GM21528 (cell line): ENCODE measurements around the gene HDAC9.

ENCODE experiments used
- ATAC-seq: cut with Tn5 transposase; IDR thresholded peaks from one replicate; pipeline ENCODE4 v1.9.1; 2021; ENCODE audit warnings: mild to moderate bottlenecking, moderate library complexity; ENCODE audit not compliant: unreplicated experiment, low FRiP score

Gene HDAC9

DNA sequence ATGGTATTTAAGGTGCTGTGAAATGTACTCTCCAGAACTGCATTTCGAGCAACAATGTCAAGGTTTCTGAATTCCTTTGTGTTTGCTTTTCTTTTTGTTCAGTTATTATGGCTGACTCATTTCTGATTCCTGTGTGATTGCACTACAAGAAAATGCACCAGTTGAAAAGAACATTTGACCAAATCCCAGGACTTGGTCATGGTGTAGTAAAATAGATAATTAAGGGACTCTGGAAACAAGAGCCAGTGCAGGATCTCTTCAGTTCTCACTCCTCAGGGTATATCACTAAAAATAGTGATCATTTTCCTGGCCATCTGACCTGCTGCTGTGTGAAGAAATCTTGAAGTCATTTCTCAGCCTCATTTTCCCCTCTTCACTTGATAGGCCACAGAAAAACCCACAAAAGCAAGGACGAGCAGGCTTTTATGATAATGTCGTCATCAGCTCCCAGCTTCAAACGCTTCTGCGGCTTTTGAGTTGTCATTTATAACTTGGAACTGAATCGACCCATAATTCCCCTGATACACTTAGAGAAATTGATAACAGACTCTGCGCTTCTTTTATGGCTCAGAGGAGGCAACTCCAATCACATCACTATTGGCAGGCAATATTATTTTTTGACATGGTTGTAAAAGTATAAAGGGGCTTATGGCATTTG lies 274.7 kb downstream of the HDAC9 start:
- no peak for ATAC-seq

DNA sequence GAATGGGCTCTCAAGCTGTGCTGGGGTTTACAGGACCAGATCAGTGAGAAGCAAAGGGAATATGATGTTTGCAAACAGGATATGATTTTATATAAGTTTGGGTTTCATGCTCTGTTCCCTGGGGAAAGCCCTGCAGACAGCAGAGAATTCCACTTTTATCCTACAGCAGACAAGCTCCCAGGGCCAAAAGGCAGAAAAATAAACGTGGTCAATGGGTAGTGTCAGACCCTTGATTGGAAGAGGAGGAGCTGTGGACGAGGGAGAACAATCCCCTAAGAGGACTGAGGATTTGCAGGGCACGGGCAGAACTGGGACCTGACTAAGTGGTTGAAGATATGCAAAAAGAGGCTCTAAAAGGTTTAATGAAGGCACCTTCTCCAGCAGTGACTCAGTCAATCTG lies 275.3 kb downstream of the HDAC9 start:
- ATAC-seq = no peak

DNA sequence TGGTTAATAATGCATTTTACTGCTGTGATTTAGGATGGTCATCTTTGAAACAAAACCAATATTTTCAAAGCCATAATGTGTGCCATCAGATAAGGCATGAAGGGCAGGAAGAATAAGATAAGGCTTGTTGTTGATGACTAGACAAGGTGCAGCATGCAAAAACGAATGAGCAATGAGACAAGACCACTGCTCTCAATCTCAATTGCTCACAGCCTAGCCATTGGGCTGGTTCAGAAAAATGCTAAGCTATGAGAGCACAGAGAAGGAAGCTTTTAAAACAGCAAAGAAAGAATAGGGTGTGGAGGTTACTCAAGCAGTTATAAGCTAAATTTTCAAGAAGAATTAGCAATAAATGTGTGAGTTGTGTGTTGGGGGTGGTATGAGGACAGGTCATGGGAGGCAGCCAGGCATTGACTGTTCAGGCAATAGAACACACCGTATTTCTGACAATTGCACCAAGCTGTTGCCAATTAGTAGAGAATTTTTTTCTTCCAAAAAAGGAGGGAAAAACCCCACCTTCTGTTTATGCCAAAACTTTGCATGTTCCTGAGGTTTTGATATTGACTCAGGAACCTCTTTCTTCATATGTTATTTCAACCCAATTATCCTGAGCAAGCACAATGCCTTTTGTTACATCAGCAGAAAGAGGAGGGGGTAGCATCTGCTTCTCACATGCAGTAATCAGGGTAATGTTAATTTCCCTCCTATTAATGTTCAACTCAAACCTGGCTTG lies 276.5 kb downstream of the HDAC9 start:
- ATAC-seq = no peak

DNA sequence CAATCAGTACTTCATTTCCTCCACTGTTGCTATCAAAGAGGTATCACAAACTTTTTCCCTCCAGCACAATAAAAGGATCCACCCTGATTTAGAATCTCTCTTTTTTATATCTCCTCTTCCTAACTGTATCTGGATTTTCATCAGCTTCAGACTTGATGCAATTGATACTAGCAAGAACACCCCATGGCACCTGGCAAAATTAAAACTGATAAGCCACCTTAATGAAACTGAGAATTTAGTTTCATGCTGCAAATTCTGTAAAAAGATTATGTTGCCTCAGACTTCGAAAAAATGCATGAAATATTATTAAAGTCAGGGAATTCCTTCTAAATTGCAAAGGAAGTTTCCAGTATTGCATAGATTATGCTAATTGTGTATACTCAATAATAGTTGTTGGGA lies 277.0 kb downstream of the HDAC9 start:
- no peak for ATAC-seq

DNA sequence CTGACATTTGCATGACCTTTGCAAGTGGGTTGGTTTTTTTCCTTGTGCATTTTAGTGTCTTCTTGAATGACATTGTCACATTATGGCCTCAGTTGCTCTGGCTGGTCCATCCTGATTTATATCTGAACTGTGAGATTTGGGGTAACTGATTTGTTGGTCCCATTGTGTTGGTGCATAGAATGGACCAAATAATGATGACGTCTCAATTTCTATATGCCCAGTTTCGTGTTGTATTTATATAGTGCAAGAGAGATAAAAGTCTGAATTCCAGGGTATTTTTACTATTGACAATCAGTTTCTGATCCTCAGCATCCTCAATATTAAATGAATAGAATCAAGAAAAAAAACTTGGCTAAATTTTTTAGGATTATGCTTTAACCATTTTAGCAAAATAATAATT lies 281.8 kb downstream of the HDAC9 start:
- no peak for ATAC-seq

DNA sequence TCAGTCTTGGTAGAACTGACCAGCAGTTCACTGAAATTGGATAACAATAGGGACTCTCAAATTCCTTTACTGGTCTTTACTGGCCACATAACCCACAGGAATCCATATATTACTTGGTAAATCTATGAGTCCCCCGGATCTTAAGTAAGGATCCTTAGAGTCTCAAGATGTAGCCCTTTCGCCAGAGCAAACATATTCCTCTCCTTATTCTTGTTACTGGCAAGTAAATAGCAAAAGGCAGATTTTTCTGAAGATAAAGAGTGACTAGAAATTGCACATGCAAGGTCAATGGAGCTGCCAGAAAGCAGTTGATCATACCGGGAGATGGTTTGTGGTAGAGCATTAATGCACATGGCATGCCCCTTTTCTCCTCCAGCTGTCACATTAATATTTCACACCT lies 283.0 kb downstream of the HDAC9 start:
- no peak for ATAC-seq

DNA sequence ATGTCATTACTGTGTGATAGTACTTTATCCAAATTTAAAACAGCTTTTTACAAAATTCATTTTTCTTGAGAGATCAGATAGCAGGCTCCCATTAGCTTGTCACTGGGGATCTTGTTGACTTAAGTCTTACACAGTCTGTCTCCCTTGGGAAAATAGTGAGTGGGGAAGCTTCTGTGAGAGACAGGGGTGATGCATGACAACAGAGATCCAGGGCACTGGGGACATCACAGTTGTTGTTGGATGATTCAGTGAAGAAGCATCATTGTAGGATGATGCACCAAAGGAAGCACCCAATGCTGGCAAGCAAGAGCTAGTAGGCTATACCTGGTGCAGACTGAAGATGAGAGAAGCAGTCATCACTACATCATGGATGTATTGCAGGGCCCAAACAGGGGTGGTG lies 284.7 kb downstream of the HDAC9 start:
- ATAC-seq = no peak

DNA sequence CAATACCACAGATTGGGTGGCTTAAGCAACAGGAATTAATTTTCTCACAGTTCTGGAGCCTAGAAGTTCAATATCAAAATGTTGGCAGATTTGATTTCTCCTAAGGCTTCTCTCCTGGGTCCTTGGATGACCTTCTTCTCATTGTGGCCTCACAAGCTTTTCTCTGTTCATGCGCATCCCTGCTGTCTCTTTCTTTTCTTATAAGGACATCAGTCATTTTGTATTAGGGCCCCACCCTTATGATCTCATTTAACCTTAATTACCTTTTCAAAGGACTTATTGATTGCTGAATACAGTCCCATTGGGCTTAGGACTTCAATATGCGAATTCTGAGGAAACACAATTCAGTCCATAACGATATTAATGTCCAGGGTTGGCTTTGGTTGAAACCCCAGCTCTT lies 285.4 kb downstream of the HDAC9 start:
- ATAC-seq = no peak

DNA sequence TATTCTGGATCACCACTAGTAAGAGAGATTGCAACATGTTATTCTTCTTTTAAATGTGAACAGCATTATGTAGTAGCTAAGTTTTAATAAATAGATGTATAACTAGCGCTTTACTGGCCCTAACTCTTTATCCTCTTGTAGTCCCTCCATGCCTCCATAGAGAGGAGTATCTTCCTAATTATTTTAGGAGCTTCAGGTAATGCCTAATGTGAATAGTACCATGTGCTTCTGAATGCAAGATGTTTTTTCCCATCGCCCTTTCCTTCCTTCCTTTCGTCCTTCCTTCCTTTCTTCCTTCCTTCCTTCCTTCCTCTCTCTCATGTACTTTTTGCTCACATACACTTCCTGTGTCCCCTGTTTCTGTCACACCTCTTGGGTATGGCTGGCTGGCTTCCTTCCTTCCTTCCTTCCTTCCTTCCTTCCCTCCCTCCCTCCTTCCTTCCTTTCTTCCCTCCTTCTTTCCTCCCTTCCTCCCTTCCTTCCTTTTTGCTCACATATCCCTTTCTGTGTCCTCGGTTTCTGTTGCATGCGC lies 290.7 kb downstream of the HDAC9 start:
- no peak for ATAC-seq

DNA sequence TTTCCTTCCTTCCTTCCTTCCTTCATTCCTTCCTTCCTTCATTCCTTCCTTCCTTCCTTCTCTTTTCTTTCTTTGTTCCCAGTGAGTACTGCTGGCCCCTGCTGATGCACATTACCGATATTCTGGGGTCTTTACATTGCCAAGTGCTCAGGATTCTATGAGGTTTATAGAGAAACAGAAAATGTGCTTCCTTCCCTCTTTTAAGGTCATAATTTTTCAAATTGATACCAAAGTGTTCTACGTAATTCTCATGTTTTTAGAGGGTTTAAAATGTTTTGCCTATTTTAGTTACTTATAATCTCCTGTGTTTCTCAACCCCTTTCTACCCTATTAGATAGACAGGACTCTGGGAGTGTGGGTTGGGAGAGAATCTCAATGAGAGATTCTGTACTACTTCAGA lies 291.2 kb downstream of the HDAC9 start:
- no peak for ATAC-seq

DNA sequence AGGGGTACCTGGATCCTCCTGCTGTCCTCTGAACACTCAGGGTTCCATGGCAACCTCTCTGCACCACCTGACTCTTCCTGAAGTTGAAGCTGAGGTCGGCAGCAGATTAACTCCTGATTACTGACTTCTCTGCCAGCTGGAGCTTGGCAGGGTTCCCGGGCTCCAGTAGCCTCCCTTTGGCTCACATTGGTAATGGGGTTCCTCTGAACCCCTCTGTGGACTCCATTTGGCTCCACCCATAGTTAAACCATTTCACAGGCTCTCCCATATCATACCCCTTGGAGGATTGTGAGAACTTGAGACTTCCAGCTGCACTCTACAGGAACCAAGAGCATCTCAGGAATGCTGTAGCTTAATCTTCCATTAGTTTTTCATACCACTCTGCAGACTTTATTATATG lies 292.5 kb downstream of the HDAC9 start:
- ATAC-seq = no peak

DNA sequence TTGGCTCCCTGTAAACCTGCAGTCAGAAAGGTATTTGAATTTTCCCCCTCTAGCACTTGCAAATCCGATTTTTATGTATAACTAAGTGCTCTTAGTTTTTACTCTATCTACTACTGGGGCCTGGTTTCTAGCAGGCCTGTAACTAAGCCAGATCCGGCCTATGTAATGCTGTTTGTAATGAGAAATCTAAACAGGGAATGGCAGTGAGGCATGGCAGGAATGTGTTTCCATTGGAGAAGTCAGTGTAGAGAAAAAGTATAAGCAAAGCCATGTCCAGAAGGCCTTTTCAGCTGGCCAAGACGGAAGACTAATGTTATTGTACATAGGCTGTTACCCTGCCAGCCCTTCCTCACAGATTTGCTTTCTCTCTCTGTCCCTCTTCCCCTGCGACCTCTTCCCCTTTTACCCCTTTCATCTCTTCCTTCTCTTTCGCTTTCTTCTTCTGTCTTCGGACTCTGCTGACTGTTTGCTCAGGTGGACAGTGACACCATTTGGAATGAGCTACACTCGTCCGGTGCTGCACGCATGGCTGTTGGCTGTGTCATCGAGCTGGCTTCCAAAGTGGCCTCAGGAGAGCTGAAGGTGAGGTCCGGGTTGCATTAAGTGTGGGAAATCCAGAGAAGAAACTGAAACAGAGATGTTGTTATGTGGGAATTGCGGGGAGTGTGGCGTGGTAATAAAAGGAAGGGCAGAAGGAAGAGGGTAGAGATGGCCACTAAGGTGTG lies 297.5 kb downstream of the HDAC9 start:
- ATAC-seq = no peak

DNA sequence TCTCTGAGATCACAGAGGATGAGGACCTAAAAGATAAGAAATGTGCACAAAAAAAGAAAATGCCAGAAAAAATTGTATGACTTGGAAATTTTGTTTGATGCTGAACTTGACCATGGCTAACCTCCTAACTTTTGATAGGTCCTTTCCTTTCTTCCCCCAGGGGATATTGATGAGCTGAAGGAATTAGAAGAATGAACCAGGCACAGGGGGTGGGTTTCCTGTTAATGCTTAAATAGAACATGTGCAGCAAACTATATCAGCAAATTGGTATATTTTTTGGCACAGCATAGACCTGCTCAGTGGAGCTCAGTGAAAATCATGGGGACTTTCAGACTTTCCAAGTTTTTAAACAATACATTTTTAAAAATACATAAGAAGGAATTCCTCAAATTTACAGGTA lies 300.7 kb downstream of the HDAC9 start:
- ATAC-seq = no peak

DNA sequence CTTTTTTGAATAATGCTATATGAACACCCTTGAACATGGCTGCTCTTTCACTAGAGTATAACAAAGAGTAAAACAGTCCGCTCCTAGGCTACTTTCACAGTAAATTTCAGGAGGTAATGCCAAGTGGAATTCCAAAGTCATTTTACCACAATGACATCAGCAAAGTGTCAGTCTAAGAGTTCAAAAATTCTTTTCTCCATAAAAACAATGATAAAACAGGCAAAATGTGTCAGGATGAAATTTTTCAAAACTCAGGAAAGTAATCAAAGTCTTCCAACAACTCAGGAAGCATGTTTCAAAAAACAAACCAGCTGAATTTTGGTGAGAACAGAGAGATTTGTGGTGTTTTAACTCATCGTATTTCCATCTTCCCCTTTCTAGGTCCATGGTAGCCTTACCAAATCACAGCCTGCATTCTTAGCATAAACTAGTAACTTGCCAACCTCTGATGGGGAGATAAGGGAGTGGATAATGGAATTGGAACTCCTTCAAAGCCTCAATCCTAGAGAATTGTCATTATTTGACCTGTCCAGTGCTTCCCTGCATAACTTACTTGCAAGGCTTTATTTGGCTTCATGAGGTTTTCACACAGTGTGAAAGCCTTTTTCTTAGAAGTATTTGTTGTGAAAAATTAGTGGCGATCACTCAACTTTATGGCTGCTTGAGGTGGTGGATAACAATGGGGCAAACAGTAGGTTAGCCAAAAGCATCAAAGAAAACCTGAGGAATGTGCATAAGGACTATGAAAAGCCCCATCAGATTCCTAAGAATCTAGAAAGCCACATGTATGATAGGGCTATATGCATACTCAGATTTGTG lies 302.7 kb downstream of the HDAC9 start:
- no peak for ATAC-seq

DNA sequence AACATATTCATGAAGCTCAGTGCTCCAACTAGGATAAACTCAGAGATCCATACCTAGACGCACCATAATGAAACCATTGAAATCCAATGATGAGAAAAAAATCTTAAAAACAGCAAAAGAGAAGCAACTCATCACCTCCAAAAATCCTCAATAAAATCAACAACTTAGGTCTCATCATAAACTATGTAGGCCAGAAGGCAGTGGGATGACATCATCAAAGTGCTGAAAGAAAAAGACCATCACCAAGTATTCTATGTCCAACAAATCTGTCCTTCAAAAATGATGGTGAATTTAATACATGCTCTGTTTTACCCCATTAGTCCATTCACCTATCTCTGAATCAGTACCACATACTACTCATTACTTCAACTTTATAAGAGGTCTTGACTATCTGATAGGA lies 304.4 kb downstream of the HDAC9 start:
- ATAC-seq = no peak

DNA sequence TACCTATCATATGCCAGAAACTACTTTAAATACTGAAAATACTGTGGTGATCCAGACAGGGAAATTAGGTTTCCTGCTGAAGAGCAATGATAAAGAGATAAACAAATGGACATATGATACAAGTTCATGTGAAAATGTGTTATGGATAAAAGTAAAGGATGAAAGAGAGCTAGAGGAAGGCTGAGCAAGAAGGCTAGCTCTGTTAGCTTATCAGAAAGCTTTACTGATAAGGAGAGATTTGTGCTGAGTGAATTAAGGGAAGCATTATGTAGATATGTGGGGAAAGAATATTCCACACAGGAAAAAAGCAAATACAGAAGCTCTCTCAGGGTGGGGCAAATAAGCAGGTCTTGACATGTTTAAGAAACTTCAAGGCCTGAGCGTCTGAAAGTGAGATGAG lies 308.4 kb downstream of the HDAC9 start:
- no peak for ATAC-seq

DNA sequence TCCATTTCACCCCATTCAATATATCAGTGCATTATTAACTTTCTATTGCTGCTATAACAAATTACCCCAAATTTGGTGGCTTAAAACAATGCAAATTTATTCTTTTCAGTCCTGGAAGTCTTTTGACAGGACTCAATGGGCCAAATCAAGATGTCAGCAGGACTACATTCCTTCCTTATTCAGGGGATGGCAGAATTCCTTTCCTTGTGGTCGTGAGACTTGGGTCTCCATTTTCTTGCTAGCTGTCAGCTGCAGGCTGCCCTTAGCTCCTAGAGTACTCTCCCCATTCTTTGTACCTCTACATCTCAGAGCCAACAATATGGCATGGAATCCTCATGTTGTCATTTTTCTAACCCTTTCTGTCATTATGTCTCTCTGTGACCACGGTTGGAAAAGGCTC lies 310.6 kb downstream of the HDAC9 start:
- no peak for ATAC-seq

DNA sequence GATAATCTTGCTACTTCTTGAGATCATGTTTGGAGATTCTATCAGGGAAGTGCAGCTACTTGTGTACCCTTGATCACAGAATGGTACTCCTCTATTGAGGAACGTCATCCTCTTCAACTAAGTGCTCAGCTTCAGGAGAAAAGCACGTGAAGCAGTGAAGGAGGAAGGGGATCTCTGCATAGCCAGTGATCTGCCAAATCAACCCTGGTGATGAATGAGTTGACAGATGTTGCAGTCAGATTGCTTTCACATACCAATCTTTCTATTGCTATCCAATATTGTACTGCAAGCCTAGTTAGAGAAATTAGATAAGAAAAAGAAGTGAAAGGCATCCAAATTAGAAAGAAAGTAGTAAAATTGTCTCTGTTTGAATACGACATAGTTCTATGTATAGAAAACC lies 312.5 kb downstream of the HDAC9 start:
- ATAC-seq = no peak

DNA sequence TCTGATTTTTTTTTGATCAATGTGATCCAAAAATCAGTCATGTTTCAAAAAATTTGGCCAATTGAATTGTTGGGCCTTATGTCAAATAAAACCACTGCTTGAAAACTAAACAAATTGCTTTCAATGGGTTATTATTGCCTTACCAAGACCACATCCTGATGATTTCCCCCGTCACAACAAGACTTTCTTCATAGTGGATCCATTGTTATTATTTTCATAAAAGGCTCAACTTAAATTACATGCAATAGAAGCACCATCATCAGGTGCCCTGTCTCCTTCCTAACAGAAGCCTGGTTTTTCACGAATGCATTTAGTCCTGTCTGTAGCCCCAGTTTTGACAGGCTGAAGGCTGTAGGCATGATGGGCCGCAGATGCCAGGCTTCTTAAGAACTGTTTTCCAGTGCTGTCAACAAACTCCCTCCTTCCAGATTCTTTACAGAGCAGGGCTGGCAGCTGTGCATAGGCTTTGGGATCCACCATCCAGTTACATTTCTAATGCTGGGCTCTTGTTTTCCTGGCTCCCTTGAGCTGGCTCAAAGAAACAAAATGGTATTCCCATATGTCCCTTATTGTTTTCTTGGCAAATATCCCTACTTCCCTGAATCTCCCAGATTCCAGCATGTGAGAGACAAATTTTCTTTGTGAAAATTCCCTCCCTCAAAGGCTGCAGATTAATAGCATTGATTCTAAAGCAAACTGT lies 319.9 kb downstream of the HDAC9 start:
- no peak for ATAC-seq

DNA sequence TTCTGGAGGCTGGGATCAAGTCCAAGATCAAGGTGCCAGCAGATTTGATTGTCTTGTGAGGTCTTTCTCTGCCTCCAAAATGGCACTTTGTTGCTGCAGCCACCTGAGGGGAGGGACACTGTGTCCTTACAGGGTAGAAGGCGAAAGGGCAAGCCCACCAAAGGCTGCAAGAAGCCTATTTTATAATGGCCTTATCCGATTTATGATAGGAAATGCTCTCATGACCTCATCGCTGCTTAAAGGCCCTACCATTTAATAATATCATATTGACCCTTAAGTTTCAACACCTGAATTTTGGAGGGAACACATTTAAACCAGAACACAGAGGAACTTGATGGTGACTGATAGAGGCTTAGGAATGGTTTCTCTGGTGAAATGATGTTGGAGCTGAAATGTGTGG lies 325.4 kb downstream of the HDAC9 start:
- no peak for ATAC-seq
